ENCODE results near the gene LTA4H.

The LTA4H gene

DNA sequence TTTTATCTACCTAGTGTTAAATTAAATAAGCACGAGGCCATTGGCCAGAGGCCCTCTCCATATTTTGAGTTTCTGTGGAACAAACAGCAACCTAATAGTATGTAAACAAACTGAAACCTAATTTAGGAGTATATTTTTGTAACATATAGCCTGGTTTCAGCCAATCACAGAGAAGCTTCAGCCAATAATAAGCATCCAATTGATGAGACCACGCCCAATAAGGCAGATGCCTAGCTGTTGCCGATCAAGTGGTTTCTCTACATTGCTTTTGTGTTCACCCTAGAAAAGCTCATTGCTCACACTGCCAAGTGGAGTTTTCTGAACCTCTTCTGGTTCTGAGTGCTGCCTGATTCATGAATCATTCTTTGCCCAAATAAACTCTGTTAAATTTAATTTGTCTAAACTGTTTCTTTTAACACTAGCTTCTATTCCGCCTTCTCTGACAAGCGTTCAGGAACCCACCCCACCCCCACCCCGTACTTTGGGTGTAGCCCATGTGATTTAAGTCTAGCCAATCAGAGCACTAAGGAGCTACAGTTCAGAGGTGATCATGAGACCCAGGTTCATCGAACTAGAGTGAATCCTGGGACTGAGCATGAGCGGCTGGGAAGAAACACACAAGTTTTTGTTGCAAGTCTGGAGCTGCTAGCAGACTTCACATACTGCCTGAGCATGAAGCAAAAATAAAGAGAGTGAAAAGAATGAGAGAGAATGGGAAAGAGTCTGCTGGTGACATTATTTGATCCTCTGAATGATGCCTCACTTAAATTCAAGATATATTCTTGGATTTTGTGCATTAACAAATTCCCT, 21.5 kb upstream of the LTA4H start:
- no peak for DNase-seq

DNA sequence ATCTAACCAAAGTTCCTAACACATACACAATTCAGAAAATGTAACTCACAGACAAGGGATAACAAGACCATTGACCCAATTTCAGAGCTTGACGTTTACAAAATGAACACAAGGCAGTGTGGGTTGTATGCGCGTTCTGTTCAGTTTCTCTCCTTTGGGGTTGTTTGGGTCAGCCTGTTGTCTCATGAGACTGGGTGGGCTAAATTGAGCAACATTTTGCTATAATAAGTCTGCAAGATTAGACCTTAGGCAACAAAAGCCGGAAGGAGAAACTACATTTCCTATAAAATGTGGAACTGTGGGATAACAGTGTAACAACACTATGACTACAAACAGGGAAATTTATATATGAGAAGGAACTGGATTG, 18.8 kb upstream of the LTA4H start:
- DNase-seq, result no peak

DNA sequence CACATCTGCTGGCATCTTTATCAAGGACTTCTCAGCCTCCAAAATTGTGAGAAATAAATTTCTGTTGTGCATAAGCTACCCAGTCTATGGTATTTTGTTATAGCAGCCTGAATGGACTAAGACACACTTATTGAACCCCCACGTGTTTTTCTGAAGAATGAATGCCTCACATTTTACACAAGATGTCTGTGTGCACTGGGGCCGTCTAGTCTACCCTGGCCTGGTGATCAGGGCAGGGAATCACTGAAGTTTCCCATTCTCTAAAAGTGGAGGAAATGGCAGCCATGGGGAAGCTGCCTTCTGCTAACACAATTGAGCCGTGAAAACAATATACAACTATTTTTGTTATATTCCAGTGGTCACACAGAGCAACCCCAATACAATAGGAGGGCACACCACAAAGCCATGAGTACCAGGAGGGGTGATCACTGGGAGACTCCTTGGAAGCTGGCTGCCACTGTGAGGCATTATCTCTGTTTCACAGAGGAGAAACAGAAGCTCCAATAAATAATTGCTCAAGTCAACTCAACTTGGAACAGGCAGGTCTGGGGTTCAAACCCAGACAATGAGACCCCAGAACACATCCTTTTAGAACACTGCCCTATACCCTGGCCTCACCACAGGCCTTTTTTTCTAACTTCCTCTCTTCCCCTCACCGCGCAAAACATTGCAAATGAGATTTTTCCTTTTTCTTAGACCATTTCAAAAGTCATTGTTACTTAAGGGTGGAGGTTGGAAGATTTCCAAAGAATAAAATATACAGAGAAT, 18.3 kb upstream of the LTA4H start:
- no peak for DNase-seq

DNA sequence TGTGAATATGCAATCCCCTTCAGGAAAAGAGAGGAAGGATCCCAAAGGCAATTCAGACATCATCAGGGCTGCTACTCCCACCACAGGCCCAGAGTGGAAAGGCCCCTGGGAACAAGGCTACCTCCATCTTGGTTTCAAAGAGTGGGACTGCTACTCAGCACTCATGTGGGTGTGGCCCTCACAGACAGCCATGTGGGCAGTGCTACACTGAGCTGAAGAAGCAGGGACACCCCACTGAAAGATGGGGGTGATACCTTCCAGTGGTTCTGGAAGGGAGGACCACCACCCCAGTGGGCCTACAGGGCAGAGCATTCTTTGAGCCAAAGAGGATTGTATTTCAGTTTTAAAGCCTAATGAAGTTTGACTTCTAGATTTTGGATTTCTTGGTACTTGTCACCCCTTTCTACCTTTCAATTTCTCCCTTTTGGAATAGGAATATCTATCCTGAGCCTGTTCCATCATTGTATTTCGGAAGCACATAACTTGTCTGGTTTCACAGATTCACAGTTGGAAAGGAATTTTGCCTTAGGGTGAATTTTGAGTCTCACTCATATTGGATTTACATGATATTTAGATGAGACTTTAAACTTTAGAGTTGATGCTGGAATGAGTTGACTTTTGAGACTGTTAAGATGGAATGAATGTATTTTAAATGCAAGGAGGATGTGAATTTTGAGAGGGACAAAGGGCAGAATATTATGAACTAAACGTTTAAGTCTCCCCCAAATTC, 16.5 kb upstream of the LTA4H start:
- no peak for DNase-seq

DNA sequence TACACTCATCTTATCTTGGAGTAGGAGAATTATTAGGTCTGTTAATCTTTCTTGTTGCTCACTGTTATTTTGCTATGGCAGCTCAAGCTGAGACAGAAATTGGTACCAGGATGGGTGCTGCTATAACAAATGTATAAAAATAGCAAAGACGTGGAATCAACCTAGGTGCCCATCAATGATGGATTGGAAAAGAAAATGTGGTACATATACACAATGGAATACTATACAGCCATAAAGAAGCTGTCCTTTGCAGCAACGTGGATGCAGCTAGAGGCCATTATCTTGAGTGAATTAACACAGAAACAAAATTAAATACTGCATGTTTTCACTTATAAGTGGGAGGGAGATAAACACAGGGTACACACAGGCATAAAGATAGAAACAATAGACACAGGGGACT, 14.8 kb upstream of the LTA4H start:
- DNase-seq, result no peak

DNA sequence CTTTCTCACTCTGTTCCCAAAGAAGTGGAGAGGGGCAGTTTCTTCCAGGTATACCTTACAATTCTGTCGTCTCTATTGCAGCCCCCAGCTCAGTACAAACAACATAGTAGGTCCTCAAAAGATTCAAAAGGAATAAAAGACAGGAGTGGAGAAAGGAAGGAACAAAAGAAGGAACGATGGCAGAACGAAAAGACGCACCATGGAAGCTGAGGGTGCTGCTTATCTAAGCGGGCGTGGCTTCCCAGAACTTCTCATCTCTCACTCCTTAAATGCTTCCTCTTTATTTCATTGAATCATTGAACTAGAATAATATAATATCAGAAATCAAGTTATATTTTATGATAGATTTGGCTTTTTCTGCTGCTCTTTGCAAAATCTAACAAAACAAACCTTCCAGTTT, 13.7 kb upstream of the LTA4H start:
- DNase-seq, result no peak

DNA sequence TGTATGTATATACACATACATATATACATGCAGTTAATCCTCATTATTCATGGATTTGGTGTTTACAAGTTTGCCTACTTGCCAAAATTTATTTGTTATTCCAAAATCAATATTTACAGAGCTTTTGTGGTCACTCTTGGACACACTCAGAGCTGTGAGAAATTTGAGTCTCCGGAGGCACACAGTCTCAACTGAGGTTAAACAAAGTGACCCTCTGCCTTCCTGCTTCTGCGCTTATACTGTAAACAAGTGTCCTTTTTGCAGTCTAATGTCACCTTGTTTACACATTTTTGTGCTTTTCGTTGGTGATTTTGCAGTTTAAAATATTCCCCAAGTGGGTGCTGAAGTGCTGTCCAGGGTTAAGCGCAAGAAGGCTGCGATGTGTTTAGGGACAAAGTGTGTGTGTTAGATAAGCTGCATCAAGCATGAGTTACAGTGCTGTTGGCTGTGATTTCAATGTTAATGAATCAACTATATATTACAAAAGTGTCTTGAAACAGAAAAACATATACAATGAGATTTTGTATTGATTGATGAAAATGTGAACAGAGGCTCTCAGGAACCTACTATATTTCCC, 13.1 kb upstream of the LTA4H start:
- no peak for DNase-seq

DNA sequence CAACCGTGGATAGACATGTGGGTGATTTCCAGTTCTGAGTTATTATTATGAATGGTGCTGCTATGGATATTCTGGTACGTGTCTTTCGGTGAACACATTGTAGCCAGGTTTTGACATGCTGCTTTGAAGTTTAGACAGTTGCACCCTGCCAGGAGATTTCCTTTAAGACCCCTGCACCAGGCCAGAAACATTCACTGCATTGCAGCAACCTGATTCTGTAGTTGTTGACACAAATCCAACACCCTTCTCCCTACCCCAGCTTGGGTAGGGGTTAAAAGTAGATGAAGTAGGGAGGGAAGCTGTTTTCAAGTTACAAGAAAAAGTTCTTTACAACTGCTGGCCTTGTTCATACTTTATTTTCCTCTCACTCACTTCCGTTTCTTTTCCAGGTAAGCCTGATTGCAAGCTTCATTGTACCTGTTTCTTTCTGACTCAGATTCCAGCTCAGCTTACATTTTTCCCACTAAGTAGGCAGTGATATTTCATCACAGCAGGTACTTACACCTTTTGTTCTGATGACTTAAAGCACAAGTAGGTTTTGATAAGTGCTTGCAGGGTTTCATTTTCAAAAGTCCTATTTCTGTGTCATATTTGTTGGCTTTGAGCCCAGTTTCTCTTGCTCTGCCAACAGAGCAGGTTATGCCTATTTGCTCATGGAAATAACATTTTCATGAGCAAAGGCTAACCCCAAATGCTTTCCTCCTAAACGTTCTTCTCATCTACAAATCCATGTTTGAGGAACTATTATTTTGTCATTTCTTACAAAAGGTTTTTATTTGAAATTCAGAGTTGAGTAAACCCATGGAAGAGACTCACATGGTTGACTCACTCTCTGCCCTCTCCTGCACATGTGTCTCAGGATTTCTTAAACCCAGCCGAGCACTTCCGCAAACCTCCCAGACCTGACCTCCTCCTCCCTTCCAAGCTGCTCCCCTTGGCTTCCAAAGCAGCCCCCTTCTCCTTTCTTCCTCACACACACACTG, 12.1 kb upstream of the LTA4H start:
- DNase-seq, result no peak

DNA sequence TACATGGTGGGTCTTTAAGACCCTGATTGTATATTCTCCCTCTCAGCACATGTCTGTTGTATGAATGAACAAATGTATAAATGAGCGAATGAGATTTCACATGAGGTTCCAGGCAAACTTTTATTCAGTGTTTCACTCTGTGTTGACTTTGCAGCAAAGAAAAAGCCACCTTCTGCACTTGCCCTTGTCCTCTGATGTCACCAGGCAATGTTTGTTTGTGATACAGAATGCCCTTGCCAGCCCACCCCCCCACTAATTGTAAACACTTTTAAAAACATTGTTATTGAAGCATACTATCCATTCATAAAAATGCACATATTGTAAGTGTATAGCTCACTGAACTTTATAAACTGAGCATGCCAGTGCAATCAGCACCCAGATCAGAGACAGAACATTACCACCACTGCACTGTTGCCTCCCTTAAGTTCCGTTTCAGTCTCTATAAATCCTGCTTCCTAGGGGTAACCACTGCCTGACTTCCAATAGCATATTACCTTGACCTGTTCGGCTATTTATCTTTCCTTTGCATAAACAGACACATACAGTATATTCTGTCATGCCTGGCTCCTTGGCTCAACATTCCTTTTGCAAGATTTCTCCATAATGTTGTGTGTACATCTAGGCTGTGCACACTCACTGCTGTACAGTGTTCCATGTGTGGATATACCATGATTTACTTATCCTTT, 11.3 kb upstream of the LTA4H start:
- DNase-seq, result no peak

DNA sequence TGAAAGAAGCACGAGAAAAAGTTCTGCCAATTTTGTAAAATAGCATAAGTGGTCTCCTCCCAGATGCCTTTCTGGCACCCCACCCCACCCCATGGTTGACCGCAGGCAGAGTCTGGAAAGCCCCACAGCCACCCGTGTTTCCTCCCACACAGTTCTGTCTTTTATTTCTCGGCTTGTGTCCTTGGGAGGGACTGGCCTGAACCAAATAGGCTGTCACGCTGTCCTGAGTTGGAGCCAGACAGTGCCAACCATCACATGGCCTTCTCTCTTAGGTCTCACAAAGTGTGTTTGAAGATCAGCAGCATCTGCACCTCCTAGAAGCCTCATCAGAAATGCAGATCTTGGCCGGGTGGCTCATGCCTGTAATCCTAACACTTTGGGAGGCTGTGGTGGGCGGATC, 10.2 kb upstream of the LTA4H start:
- DNase-seq, result no peak

DNA sequence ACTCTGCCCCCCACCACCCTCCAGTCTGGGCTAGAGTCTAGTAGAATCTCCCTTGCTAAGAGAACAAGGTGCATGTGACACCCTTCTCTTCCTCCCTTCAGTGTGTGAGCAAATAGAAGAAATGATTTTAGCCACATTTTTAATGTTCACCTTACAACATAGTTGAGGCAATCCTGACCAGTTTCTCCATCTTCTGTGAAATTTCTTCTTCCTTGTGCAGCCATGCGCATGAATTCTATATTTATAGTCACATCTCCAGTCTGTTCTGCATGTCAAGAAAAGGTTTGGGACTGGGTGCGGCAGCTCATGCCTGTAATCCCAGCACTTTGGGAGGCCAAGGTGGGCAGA, 9.5 kb upstream of the LTA4H start:
- DNase-seq, result no peak

DNA sequence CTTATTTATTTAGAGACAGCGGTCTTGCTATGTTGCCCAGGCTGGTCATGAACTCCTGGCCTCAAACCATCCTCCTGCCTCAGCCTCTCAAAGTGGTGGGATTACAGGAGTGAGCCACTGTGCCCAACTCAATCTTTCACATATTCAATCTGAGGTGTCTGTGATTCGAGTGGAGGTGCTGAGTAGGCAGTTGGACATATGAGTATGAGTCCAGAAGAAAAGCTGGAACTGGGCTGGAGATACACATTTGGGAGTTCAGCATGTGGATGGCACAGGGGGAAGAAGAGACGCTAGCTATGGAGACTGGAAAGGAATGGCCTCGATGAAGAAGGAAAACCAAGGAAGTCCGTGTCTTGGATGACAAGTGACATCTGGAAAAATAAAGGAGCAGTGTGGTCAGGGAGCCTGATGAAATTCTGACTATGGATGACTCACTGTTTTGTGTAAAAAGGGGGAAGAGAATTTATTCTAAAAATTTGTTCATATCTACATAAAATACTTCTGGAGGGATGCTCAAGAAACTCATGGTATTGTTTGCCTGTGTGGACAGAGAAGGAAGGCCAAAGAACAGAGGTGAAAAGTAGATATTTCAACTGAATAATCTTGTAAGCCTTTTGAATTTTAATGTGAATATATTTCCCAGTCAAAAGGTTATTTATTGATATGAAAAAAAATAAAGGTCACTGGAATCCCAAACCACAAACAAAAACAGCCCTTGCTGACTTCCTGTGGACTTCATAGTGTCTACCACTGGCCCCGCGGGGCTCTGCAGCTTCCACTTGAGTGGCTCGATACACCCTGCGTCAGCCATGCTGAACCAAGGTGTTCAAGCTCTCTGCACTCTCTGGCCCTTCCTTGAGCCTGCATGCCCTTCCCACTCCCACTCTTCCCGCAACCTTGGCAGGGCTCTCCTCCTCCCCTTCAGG, 8.9 kb upstream of the LTA4H start:
- no peak for DNase-seq

DNA sequence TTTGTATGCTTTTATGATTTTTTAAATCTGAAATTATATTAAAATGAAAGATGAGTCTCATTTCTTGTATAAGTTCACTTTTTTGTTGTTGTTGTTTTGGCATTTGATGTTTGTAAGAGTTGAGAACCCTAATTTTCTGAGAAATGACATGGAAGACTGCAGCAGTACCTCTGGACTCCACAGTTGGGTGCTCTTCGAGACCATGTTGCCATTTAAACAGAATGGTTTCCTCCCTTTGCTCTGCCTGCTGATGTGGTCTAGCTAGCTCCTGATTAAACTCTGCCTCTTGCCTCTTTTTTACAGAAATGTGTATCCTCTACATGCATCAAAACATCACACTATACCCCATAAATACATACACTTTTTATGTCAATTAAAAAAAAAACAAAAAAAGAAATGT, 5.8 kb upstream of the LTA4H start:
- DNase-seq, result no peak

DNA sequence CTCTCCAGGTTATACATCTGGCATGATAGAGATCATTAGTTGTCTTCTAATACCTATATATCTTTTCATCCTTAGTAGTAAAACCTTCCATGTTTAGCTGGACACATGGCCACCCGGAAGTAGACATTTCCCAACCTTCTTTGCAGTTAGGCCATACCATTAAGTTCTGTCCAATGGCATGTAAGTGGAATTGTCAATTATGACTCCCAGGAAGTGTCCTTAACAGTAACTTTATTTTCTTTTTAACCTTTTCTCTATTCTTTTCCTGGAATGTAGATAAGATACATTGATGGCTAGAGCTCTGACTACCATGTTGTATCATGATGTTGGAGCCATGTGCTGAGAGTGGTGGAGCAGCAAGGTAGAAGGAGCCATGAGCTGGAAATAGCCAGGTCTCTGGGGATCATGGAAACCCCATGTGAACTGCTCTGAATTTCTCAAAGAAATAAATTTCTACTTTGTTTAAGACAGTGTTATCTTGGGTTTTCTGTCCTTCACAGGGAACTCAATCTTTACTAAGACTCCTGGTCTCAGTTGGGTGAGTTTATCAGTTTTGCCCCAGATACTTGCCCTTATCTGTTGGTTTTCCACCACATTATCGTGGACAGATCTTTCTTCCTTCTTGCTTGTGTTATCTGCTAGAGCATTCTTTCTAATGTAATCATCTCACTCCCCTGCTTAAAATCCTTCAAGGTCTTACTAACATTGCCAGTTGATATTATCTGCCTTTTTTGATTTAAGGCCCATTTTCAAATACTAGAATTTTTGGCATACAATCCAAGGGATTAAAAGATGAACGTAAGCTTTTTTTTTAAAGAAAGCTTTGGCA, 5.1 kb upstream of the LTA4H start:
- no peak for DNase-seq

DNA sequence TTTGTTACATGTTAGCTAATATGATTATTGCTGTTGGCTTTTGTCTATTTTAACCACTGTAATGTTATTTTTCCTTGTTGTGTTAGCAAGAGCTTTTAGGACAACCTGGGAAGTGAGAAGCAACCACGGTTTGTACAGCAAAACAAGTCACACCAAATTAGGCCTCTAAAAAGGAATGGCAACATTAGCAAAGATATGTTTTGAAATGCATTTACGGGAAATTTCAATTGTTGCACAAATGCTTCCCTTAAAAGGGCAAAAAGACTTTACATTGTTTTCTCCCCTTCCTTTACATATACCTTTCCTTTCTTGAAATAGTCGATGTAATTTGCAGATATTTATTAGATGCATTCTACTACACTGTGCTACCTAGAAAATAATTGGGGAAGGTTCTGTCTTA, 4.1 kb upstream of the LTA4H start:
- no peak for DNase-seq

DNA sequence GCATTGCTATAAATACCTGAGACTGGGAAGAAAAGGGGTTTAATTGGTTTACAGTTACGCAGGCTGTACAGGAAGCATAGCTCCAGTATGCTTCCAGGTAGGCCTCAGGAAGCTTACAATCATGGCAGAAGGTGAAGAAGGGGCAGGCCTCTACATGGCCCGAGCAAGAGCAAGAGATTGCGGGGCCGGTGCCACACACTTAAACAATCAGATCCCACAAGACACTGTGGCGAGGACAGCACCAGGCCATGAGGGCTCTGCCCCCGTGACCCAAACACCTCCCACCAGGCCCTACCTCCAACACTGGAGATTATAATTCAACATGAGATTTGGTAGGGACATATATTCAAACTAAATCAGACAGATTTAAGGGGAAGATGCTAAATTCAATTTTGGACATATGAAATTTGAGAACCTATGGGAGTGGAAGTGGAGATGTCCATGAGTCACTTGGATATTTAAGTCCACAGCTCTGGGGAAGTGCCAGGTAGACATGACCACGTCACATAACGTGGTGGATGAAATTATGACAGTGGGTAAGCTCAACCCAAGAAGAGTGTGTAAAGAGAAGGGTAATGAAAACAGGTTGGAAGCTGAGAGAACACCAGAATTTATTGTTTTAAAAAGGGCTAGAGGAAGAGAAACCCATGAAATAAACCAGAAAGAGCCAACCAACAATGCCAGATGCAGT, 1.5 kb upstream of the LTA4H start:
- no peak for DNase-seq

DNA sequence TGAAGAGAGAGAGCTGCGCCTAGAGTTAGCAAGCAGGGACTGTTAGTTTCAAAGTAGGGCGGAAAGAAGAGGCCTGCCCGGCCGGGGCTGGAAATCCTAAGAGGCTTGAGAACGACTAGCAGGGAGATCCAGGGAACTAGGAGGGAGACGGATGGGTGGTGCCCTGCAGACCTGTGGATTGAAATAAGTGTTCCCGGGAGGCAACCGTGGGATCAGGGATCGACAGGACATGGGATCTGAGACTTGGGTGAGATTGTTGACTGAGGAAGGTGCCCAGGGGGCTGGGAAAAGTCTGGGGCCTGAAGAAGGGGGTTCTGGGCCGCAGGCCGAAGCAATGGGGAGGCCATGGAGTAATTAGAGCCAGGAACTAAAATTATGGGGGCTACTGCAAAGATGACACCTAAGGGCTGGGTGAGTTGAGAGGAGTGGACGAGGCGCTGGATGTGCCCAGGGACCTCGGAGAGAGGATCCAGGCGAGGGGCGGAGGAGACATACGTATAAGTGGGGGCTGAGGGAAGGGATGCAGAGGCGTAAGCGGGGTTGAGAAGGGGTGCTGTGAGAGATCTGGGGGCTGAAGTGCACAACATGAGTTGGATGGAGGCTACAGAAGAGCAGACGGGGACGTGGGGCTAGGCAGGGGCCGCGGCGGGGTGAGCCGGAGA, 635 bp downstream of the LTA4H start:
- no peak for DNase-seq
